ENCODE results near the gene FBLIM1.

The FBLIM1 gene

GRCh38 chr1:15761366-15762128, 3.0 kb downstream of the FBLIM1 start:
- no peak overlapping the region for H3K4ac ChIP-seq (ENCODE audit: low read length)
- H3K36me3 ChIP-seq (replicated peaks in 1 of 2; ENCODE audit: control insufficient read depth in 2 of 2, insufficient read depth in 2 of 2, low read length in 2 of 2): peaks cover 5 to 16% of the 10 kb centered on the region in 2 donors
- no peak overlapping the region for H4K8ac ChIP-seq (ENCODE audit: low read depth, low read length)
- H3K14ac ChIP-seq (ENCODE audit: low read length): no peak overlapping the region
- WGBS, 2 donors (ENCODE audit: extremely low coverage in 2 of 2, insufficient read length in 2 of 2, insufficient replicate concordance in 1 of 2): no CpG with 5 or more reads among the region's 8 CpGs
- no peak overlapping the region for H3K18ac ChIP-seq (ENCODE audit: low read length)
- no peak overlapping the region for H2AFZ ChIP-seq (ENCODE audit: low read length)
- no peak overlapping the region for H4K91ac ChIP-seq (ENCODE audit: low read depth, low read length, poor library complexity)
- no peak overlapping the region for H3K4me2 ChIP-seq (ENCODE audit: insufficient read depth, low read length, poor library complexity, severe bottlenecking)
- no peak overlapping the region for H2BK15ac ChIP-seq (ENCODE audit: low read length)
- no peak overlapping the region for H3K9ac ChIP-seq (ENCODE audit: low read depth, low read length, poor library complexity)
- no peak overlapping the region for H2BK12ac ChIP-seq (ENCODE audit: low read length)
- no peak for DNase-seq (ENCODE audit: low spot score)
- no peak overlapping the region for H3K23ac ChIP-seq (ENCODE audit: low read depth, low read length, poor library complexity)
- H2BK5ac ChIP-seq (ENCODE audit: low read length): no peak overlapping the region
- peaks cover 0 to 16% (median 15%) of the 10 kb centered on the region in 3 experiments for H3K27me3 ChIP-seq (ENCODE audit: control insufficient read depth in 3 of 3, insufficient read depth in 3 of 3, low read depth in 1 of 3, low read length in 3 of 3)
- H2AK5ac ChIP-seq (ENCODE audit: low read depth, low read length): no peak overlapping the region
- H2BK120ac ChIP-seq (ENCODE audit: low read depth, low read length): no peak overlapping the region
- H3K79me1 ChIP-seq (ENCODE audit: low read depth, low read length): peaks cover 8% of the 10 kb centered on the region
- peaks cover 19 to 20% of the 10 kb centered on the region in 2 donors for H3K4me1 ChIP-seq (ENCODE audit: control insufficient read depth in 2 of 2, insufficient read depth in 1 of 2, low read depth in 1 of 2, low read length in 2 of 2)
- no peak overlapping the region for H3K27ac ChIP-seq (replicated peaks; ENCODE audit: low read length)
- H3K4me3 ChIP-seq (ENCODE audit: low read length in 2 of 2): no peak overlapping the region
- no peaks in the 10 kb centered on the region for H3K9me3 ChIP-seq (replicated peaks in 1 of 2; ENCODE audit: control insufficient read depth in 2 of 2, insufficient read depth in 1 of 2, low read depth in 1 of 2, low read length in 2 of 2)

GRCh38 chr1:15762546-15762945, 4.0 kb downstream of the FBLIM1 start:
- Histone ChIP-seq H3K9me3 (replicated peaks in 1 of 2; ENCODE audit: control insufficient read depth in 2 of 2, insufficient read depth in 1 of 2, low read depth in 1 of 2, low read length in 2 of 2) (no peaks in the 10 kb centered on the region), H3K4me1 (ENCODE audit: control insufficient read depth in 2 of 2, insufficient read depth in 1 of 2, low read depth in 1 of 2, low read length in 2 of 2) (peaks cover 12 to 16% of the 10 kb centered on the region in 2 donors), H3K4me2 (ENCODE audit: insufficient read depth, low read length, poor library complexity, severe bottlenecking) (no peak overlapping the region), H4K8ac (ENCODE audit: low read depth, low read length) (no peak overlapping the region), H3K36me3 (replicated peaks in 1 of 2; ENCODE audit: control insufficient read depth in 2 of 2, insufficient read depth in 2 of 2, low read length in 2 of 2) (peaks cover 5 to 16% of the 10 kb centered on the region in 2 donors), H2BK120ac (ENCODE audit: low read depth, low read length) (no peak overlapping the region), H3K4ac (ENCODE audit: low read length) (peak overlapping the region; percentile 37), H2BK15ac (ENCODE audit: low read length) (no peak overlapping the region), H3K18ac (ENCODE audit: low read length) (peak overlapping the region; percentile 48), H3K79me1 (ENCODE audit: low read depth, low read length) (peaks cover 8% of the 10 kb centered on the region), H3K9ac (ENCODE audit: low read depth, low read length, poor library complexity) (no peak overlapping the region), H3K27me3 (ENCODE audit: control insufficient read depth in 3 of 3, insufficient read depth in 3 of 3, low read depth in 1 of 3, low read length in 3 of 3) (peaks cover 0 to 6% (median 6%) of the 10 kb centered on the region in 3 experiments), H2BK12ac (ENCODE audit: low read length) (no peak overlapping the region), H3K27ac (replicated peaks; ENCODE audit: low read length) (no peak overlapping the region), H2AK5ac (ENCODE audit: low read depth, low read length) (no peak overlapping the region), H3K23ac (ENCODE audit: low read depth, low read length, poor library complexity) (peak overlapping the region; percentile 65), H4K91ac (ENCODE audit: low read depth, low read length, poor library complexity) (no peak overlapping the region), H2AFZ (ENCODE audit: low read length) (no peak overlapping the region), H2BK5ac (ENCODE audit: low read length) (no peak overlapping the region), H3K14ac (ENCODE audit: low read length) (peak overlapping the region; percentile 8), H3K4me3 (ENCODE audit: low read length in 2 of 2) (no peak overlapping the region)
- no peak for DNase-seq (ENCODE audit: low spot score)
- WGBS, 2 donors (ENCODE audit: extremely low coverage in 2 of 2, insufficient read length in 2 of 2, insufficient replicate concordance in 1 of 2): no CpG with 5 or more reads among the region's 10 CpGs

- Histone ChIP-seq H3K23ac (ENCODE audit: low read depth, low read length, poor library complexity) (no peak overlapping the region), H3K18ac (ENCODE audit: low read length) (peak overlapping the region; percentile 38), H2BK120ac (ENCODE audit: low read depth, low read length) (no peak overlapping the region), H2BK15ac (ENCODE audit: low read length) (no peak overlapping the region), H3K27me3 (ENCODE audit: control insufficient read depth in 3 of 3, insufficient read depth in 3 of 3, low read depth in 1 of 3, low read length in 3 of 3) (peaks cover 0 to 3% (median 0%) of the 10 kb centered on the region in 3 experiments), H2AK5ac (ENCODE audit: low read depth, low read length) (peak overlapping the region; percentile 52), H4K8ac (ENCODE audit: low read depth, low read length) (no peak overlapping the region), H3K27ac (replicated peaks; ENCODE audit: low read length) (no peak overlapping the region), H3K9me3 (replicated peaks in 1 of 2; ENCODE audit: control insufficient read depth in 2 of 2, insufficient read depth in 1 of 2, low read depth in 1 of 2, low read length in 2 of 2) (no peaks in the 10 kb centered on the region), H3K79me1 (ENCODE audit: low read depth, low read length) (peaks cover 6% of the 10 kb centered on the region), H2BK12ac (ENCODE audit: low read length) (no peak overlapping the region), H2BK5ac (ENCODE audit: low read length) (peak overlapping the region; percentile 39), H4K91ac (ENCODE audit: low read depth, low read length, poor library complexity) (no peak overlapping the region), H2AFZ (ENCODE audit: low read length) (no peak overlapping the region), H3K4me3 (ENCODE audit: low read length in 2 of 2) (no peak overlapping the region), H3K9ac (ENCODE audit: low read depth, low read length, poor library complexity) (no peak overlapping the region), H3K4me1 (ENCODE audit: control insufficient read depth in 2 of 2, insufficient read depth in 1 of 2, low read depth in 1 of 2, low read length in 2 of 2) (peaks cover 7 to 9% of the 10 kb centered on the region in 2 donors), H3K36me3 (replicated peaks in 1 of 2; ENCODE audit: control insufficient read depth in 2 of 2, insufficient read depth in 2 of 2, low read length in 2 of 2) (peaks cover 11 to 28% of the 10 kb centered on the region in 2 donors), H3K14ac (ENCODE audit: low read length) (no peak overlapping the region), H3K4me2 (ENCODE audit: insufficient read depth, low read length, poor library complexity, severe bottlenecking) (no peak overlapping the region), H3K4ac (ENCODE audit: low read length) (no peak overlapping the region)
- WGBS, 2 donors (ENCODE audit: extremely low coverage in 2 of 2, insufficient read length in 2 of 2, insufficient replicate concordance in 1 of 2): no CpG with 5 or more reads among the region's 10 CpGs
- DNase-seq (ENCODE audit: low spot score): no peak
Measured at GRCh38 chr1:15764269-15764764, 5.7 kb downstream of the FBLIM1 start.

GRCh38 chr1:15764890-15765289, 6.3 kb downstream of the FBLIM1 start:
- no peak overlapping the region for H3K27ac ChIP-seq (replicated peaks; ENCODE audit: low read length)
- peak overlapping the region; percentile 70 for H3K9ac ChIP-seq (ENCODE audit: low read depth, low read length, poor library complexity)
- no peak overlapping the region for H2BK12ac ChIP-seq (ENCODE audit: low read length)
- H3K79me1 ChIP-seq (ENCODE audit: low read depth, low read length): peaks cover 6% of the 10 kb centered on the region
- H3K27me3 ChIP-seq (ENCODE audit: control insufficient read depth in 3 of 3, insufficient read depth in 3 of 3, low read depth in 1 of 3, low read length in 3 of 3): no peaks in the 10 kb centered on the region
- H3K9me3 ChIP-seq (replicated peaks in 1 of 2; ENCODE audit: control insufficient read depth in 2 of 2, insufficient read depth in 1 of 2, low read depth in 1 of 2, low read length in 2 of 2): no peaks in the 10 kb centered on the region
- H3K4ac ChIP-seq (ENCODE audit: low read length): no peak overlapping the region
- peak overlapping the region; percentile 39 for H2BK5ac ChIP-seq (ENCODE audit: low read length)
- no peak overlapping the region for H4K91ac ChIP-seq (ENCODE audit: low read depth, low read length, poor library complexity)
- H2BK120ac ChIP-seq (ENCODE audit: low read depth, low read length): no peak overlapping the region
- no peak overlapping the region for H2AK5ac ChIP-seq (ENCODE audit: low read depth, low read length)
- H2BK15ac ChIP-seq (ENCODE audit: low read length): no peak overlapping the region
- no peak overlapping the region for H3K4me3 ChIP-seq (ENCODE audit: low read length in 2 of 2)
- H3K14ac ChIP-seq (ENCODE audit: low read length): peak overlapping the region; percentile 38
- peaks cover 11 to 28% of the 10 kb centered on the region in 2 donors for H3K36me3 ChIP-seq (replicated peaks in 1 of 2; ENCODE audit: control insufficient read depth in 2 of 2, insufficient read depth in 2 of 2, low read length in 2 of 2)
- H3K4me2 ChIP-seq (ENCODE audit: insufficient read depth, low read length, poor library complexity, severe bottlenecking): no peak overlapping the region
- no peak for DNase-seq (ENCODE audit: low spot score)
- H3K18ac ChIP-seq (ENCODE audit: low read length): peak overlapping the region; percentile 38
- H4K8ac ChIP-seq (ENCODE audit: low read depth, low read length): peak overlapping the region; percentile 17
- H2AFZ ChIP-seq (ENCODE audit: low read length): no peak overlapping the region
- no peak overlapping the region for H3K23ac ChIP-seq (ENCODE audit: low read depth, low read length, poor library complexity)
- H3K4me1 ChIP-seq (ENCODE audit: control insufficient read depth in 2 of 2, insufficient read depth in 1 of 2, low read depth in 1 of 2, low read length in 2 of 2): peaks cover 5 to 9% of the 10 kb centered on the region in 2 donors
- WGBS, 2 donors (ENCODE audit: extremely low coverage in 2 of 2, insufficient read length in 2 of 2, insufficient replicate concordance in 1 of 2): no CpG with 5 or more reads among the region's 15 CpGs
